ENCODE results near the gene RXRA. TPM values are rescaled to one million over a fixed set of nuclear protein-coding genes. Genes with fewer than 3 reads are reported as not detected.

RXRA gene
- total RNA-seq, 4 donors from 2014 or later = 27.3 to 70.5 (median 58.6) TPM

GRCh38 chr9:134395737-134396257 is 69.5 kb downstream of the RXRA start:
- TF ChIP-seq CTCF (IDR thresholded peaks at IDR 0.05) (no peak), POLR2AphosphoS5 (IDR thresholded peaks at IDR 0.05) (no peak), EP300 (IDR thresholded peaks at IDR 0.05; ENCODE audit: low read depth) (no peak), POLR2A (IDR thresholded peaks at IDR 0.05) (no peak)
- H3K27ac ChIP-seq = peak overlapping the region in 1 of 4 donors; percentile 39
- intact Hi-C loops (cut with DNase I; ENCODE audit: low total_unique reads) = no loop called here
- peaks cover 12 to 49% (median 23%) of the 10 kb centered on the region in 4 donors for H3K4me1 ChIP-seq
- H3K4me3 ChIP-seq = no peak overlapping the region
- no peaks in the 10 kb centered on the region for H3K9me3 ChIP-seq
- 90% methylated on average over 11 of the region's 12 CpGs; no CpG with 5 or more reads in 1 of the 2 donors for WGBS, 2 donors (ENCODE audit: low coverage in 1 of 2)
- in situ Hi-C loops (cut with MboI; ENCODE audit: low pct_ligation_motif_present in 1 of 4, low pct_unique_long_range_greater_than_20kb in 1 of 4, low sequenced_read_pairs in 3 of 4) = no loop called here
- no peaks in the 10 kb centered on the region for H3K36me3 ChIP-seq
- no peak for DNase-seq
- H3K27me3 ChIP-seq = no peaks in the 10 kb centered on the region

- no peaks in the 10 kb centered on the region for H3K9me3 ChIP-seq
- no peak overlapping the region for H3K4me3 ChIP-seq
- H3K4me1 ChIP-seq = peaks cover 12 to 44% (median 18%) of the 10 kb centered on the region in 4 donors
- H3K27me3 ChIP-seq = no peaks in the 10 kb centered on the region
- in situ Hi-C loops (cut with MboI; ENCODE audit: low pct_ligation_motif_present in 1 of 4, low pct_unique_long_range_greater_than_20kb in 1 of 4, low sequenced_read_pairs in 3 of 4) (no loop called here), intact Hi-C loops (cut with DNase I; ENCODE audit: low total_unique reads) (no loop called here)
- H3K36me3 ChIP-seq = no peaks in the 10 kb centered on the region
- DNase-seq = peak; percentile 51
- 77% methylated on average over 18 of the region's 18 CpGs; no CpG with 5 or more reads in 1 of the 2 donors for WGBS, 2 donors (ENCODE audit: low coverage in 1 of 2)
- TF ChIP-seq POLR2AphosphoS5 (IDR thresholded peaks at IDR 0.05) = no peak
- TF ChIP-seq POLR2A (IDR thresholded peaks at IDR 0.05) = no peak
- no peak for TF ChIP-seq CTCF (IDR thresholded peaks at IDR 0.05)
- TF ChIP-seq EP300 (IDR thresholded peaks at IDR 0.05; ENCODE audit: low read depth) = no peak
- peak overlapping the region; percentile 9 to 39 (median 32) for H3K27ac ChIP-seq
Measured at GRCh38 chr9:134396258-134396742, 70.0 kb downstream of the RXRA start.

GRCh38 chr9:134396825-134397224 is 70.6 kb downstream of the RXRA start:
- no peak for TF ChIP-seq CTCF (IDR thresholded peaks at IDR 0.05)
- no peak for TF ChIP-seq POLR2A (IDR thresholded peaks at IDR 0.05)
- TF ChIP-seq EP300 (IDR thresholded peaks at IDR 0.05; ENCODE audit: low read depth) = no peak
- TF ChIP-seq POLR2AphosphoS5 (IDR thresholded peaks at IDR 0.05) = no peak
- in situ Hi-C loops (cut with MboI; ENCODE audit: low pct_ligation_motif_present in 1 of 4, low pct_unique_long_range_greater_than_20kb in 1 of 4, low sequenced_read_pairs in 3 of 4) = no loop called here
- intact Hi-C loops (cut with DNase I; ENCODE audit: low total_unique reads) = no loop called here
- no peaks in the 10 kb centered on the region for H3K9me3 ChIP-seq
- no peak overlapping the region for H3K4me3 ChIP-seq
- peak overlapping the region; percentile 9 to 39 (median 32) for H3K27ac ChIP-seq
- no peak for DNase-seq
- no peaks in the 10 kb centered on the region for H3K27me3 ChIP-seq
- no peaks in the 10 kb centered on the region for H3K36me3 ChIP-seq
- WGBS, 2 donors (ENCODE audit: low coverage in 1 of 2) = 66% methylated on average over 7 of the region's 8 CpGs; no CpG with 5 or more reads in 1 of the 2 donors
- H3K4me1 ChIP-seq = peaks cover 9 to 39% (median 15%) of the 10 kb centered on the region in 4 donors

- Histone ChIP-seq H3K4me3 (no peak overlapping the region), H3K4me1 (peaks cover 14 to 40% (median 23%) of the 10 kb centered on the region in 4 donors), H3K27me3 (no peaks in the 10 kb centered on the region), H3K27ac (no peak overlapping the region), H3K9me3 (no peaks in the 10 kb centered on the region), H3K36me3 (no peaks in the 10 kb centered on the region)
- TF ChIP-seq POLR2A (IDR thresholded peaks at IDR 0.05) = no peak
- TF ChIP-seq CTCF (IDR thresholded peaks at IDR 0.05) = no peak
- TF ChIP-seq EP300 (IDR thresholded peaks at IDR 0.05; ENCODE audit: low read depth) = no peak
- no peak for TF ChIP-seq POLR2AphosphoS5 (IDR thresholded peaks at IDR 0.05)
- 95% methylated on average over 5 of the region's 5 CpGs; no CpG with 5 or more reads in 1 of the 2 donors for WGBS, 2 donors (ENCODE audit: low coverage in 1 of 2)
- intact Hi-C loops (cut with DNase I; ENCODE audit: low total_unique reads) (no loop called here), in situ Hi-C loops (cut with MboI; ENCODE audit: low pct_ligation_motif_present in 1 of 4, low pct_unique_long_range_greater_than_20kb in 1 of 4, low sequenced_read_pairs in 3 of 4) (no loop called here)
- no peak for DNase-seq
Measured at GRCh38 chr9:134398756-134399155, 72.5 kb downstream of the RXRA start.

Data from transverse colon (tissue), 4 donors.